OCI-LY3 (cell line): ENCODE measurements around the gene MACROD2.

Experiments used
- H2AFZ ChIP-seq: fragments of 200-600, 300-600 bp; shearing (Covaris generic); 2 replicates; pipeline ENCODE4 v1.6.0; 2014; ENCODE audit warnings: antibody characterized with exemption, low read depth, low read length
- H3K27ac ChIP-seq: fragments of 200-600, 300-600 bp; sonication (generic); 2 replicates; pipeline ENCODE4 v1.5.1; 2014; ENCODE audit warnings: mild to moderate bottlenecking, low read length, moderate library complexity, mixed read lengths
- H3K27me3 ChIP-seq: fragments of 200-600, 300-600 bp; sonication (generic); 2 replicates; pipeline ENCODE4 v1.6.1; 2014; ENCODE audit warnings: low read depth, low read length, mixed read lengths
- H3K36me3 ChIP-seq: fragments of 200-600, 300-600 bp; sonication (generic); replicated peaks from 2 replicates; pipeline ENCODE3; 2014; ENCODE audit warnings: low read depth, low read length, mixed read lengths
- H3K4me1 ChIP-seq: fragments of 300-600, 200-600 bp; sonication (generic); 2 replicates; pipeline ENCODE4 v1.6.1; 2014; ENCODE audit warnings: low read length, mixed read lengths
- H3K4me2 ChIP-seq: fragments of 200-600, 300-600 bp; sonication (generic); 2 replicates; pipeline ENCODE4 v1.6.1; 2014; ENCODE audit warnings: low read length, mixed read lengths
- H3K4me3 ChIP-seq: fragments of 300-600, 200-600 bp; sonication (generic); 2 replicates; pipeline ENCODE4 v1.5.1; 2014; ENCODE audit warnings: antibody characterized with exemption, mild to moderate bottlenecking, low read length, moderate library complexity
- H3K79me2 ChIP-seq: fragments of 300-600, 200-600 bp; shearing (Covaris generic); 2 replicates; pipeline ENCODE4 v1.6.1; 2014; ENCODE audit warnings: mild to moderate bottlenecking, low read length, mixed read lengths
- H3K9ac ChIP-seq: fragments of 300-600, 200-600 bp; shearing (Covaris generic); 2 replicates; pipeline ENCODE4 v1.6.0; 2014; ENCODE audit warnings: mild to moderate bottlenecking, low read length, moderate library complexity
- H3K9me3 ChIP-seq: fragments of 200-600, 300-600 bp; shearing (Covaris generic); 2 replicates; pipeline ENCODE4 v1.6.1; 2014; ENCODE audit warnings: low read length, mixed read lengths; ENCODE audit not compliant: insufficient read depth
- H4K20me1 ChIP-seq: fragments of 200-600, 300-600 bp; sonication (generic); 2 replicates; pipeline ENCODE4 v1.6.1; 2016; ENCODE audit warnings: low read length, mixed read lengths; ENCODE audit not compliant: insufficient read depth
- CTCF ChIP-seq: fragments of 200-600, 300-600 bp; sonication (generic); IDR thresholded peaks from 2 replicates; pipeline ENCODE4 v1.5.1; 2014; ENCODE audit warnings: antibody characterized with exemption, low read length, low read depth
- EZH2phosphoT487 ChIP-seq: fragments of 200-600 bp; shearing (Covaris generic); IDR thresholded peaks from 2 replicates; pipeline ENCODE4 v1.6.1; 2018; ENCODE audit warnings: antibody characterized with exemption, mixed run types, low read depth

The MACROD2 gene

DNA sequence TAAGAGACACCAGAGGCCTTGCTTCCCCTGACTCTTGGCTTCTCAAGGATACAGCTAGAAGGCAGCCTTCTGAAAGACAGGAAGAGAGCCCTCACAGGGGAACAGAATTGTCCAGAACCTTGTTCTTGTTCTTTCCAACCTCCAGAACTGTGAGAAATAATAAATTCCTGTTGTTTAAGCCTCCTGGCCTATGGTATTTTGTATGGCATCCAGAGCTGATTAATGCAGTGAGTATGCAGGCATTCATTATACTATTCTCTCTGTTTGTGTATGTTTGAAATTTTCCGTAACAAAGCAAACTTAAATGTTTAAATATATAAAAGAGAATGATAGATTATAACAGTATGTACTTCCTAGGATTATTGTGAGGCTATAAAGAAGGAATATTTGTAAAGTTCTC lies 1245.5 kb downstream of the MACROD2 start:
- H3K36me3 ChIP-seq, result no peaks in the 10 kb centered on the region
- H4K20me1 ChIP-seq, result no peaks in the 10 kb centered on the region
- H3K4me1 ChIP-seq, result peaks cover 15% of the 10 kb centered on the region
- TF ChIP-seq EZH2phosphoT487 (no peak), CTCF (no peak)
- H3K27ac ChIP-seq, result no peak overlapping the region
- no peak overlapping the region for H3K4me3 ChIP-seq
- no peak overlapping the region for H3K9ac ChIP-seq
- H3K9me3 ChIP-seq, result no peaks in the 10 kb centered on the region
- H3K79me2 ChIP-seq, result no peaks in the 10 kb centered on the region
- no peaks in the 10 kb centered on the region for H3K27me3 ChIP-seq
- no peak overlapping the region for H2AFZ ChIP-seq
- H3K4me2 ChIP-seq, result no peak overlapping the region

GRCh38 chr20:15241681-15242080 lies 1246.4 kb downstream of the MACROD2 start:
- H3K4me2 ChIP-seq, result no peak overlapping the region
- no peaks in the 10 kb centered on the region for H4K20me1 ChIP-seq
- H2AFZ ChIP-seq, result no peak overlapping the region
- TF ChIP-seq EZH2phosphoT487 (no peak), CTCF (no peak)
- H3K79me2 ChIP-seq, result no peaks in the 10 kb centered on the region
- no peak overlapping the region for H3K9ac ChIP-seq
- H3K9me3 ChIP-seq, result no peaks in the 10 kb centered on the region
- no peaks in the 10 kb centered on the region for H3K36me3 ChIP-seq
- no peak overlapping the region for H3K27ac ChIP-seq
- peaks cover 6% of the 10 kb centered on the region for H3K4me1 ChIP-seq
- H3K4me3 ChIP-seq, result no peak overlapping the region
- H3K27me3 ChIP-seq, result no peaks in the 10 kb centered on the region

GRCh38 chr20:15242773-15243172 lies 1247.5 kb downstream of the MACROD2 start:
- Histone ChIP-seq H3K4me2 (no peak overlapping the region), H3K9ac (no peak overlapping the region), H3K27ac (no peak overlapping the region), H4K20me1 (no peaks in the 10 kb centered on the region), H3K79me2 (no peaks in the 10 kb centered on the region), H3K4me3 (no peak overlapping the region), H3K4me1 (peaks cover 2% of the 10 kb centered on the region; the same call in 1 of the 2 replicates), H3K36me3 (no peaks in the 10 kb centered on the region), H2AFZ (no peak overlapping the region), H3K27me3 (no peaks in the 10 kb centered on the region), H3K9me3 (no peaks in the 10 kb centered on the region)
- TF ChIP-seq EZH2phosphoT487 (no peak), CTCF (no peak)

DNA sequence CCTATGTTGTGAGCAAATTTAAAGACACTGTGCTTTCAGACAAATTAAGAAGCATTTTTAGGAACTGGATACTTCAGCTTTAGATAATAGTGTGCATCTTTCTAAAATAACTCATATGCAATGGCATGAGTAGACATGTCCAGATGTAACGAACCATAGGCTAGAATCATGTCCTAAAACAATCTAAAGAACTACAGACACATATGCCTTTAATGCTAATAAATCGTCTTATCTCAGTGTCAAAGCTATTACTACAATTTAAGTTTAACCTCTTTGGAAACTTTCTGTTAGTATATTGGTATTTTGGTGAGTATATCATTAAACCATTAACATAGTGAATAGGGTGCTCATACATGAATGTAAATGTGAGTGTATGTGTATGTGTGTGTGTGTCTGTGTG lies 1250.6 kb downstream of the MACROD2 start:
- no peaks in the 10 kb centered on the region for H3K27me3 ChIP-seq
- H3K27ac ChIP-seq, result no peak overlapping the region
- H3K9ac ChIP-seq, result no peak overlapping the region
- no peak overlapping the region for H3K4me2 ChIP-seq
- no peaks in the 10 kb centered on the region for H3K36me3 ChIP-seq
- no peak overlapping the region for H3K4me3 ChIP-seq
- no peaks in the 10 kb centered on the region for H3K9me3 ChIP-seq
- TF ChIP-seq EZH2phosphoT487 (no peak), CTCF (no peak)
- no peak overlapping the region for H2AFZ ChIP-seq
- no peaks in the 10 kb centered on the region for H3K79me2 ChIP-seq
- no peaks in the 10 kb centered on the region for H4K20me1 ChIP-seq
- peaks cover 20% of the 10 kb centered on the region for H3K4me1 ChIP-seq
